H4 (cell line): ENCODE measurements around the gene PARPBP. TPM values are rescaled to one million over a fixed set of nuclear protein-coding genes. Genes with fewer than 3 reads are reported as not detected.
"Not testable (repeated sequence)": the region's sequence is repeated elsewhere in the genome, so short reads cannot be mapped to it uniquely, and the experiment has no call there.

ENCODE experiments used
- DNase-seq: peaks from one replicate; pipeline ENCODE4 v3.0.0-alpha.2; 2015; ENCODE audit warnings: low spot score
- total RNA-seq: library from RNA; depleted of rRNA; stranded (reverse); fragments of >200 nt; shearing (Covaris generic); gene quantifications from 2 replicates; pipeline ENCODE4 v1.2.3, GENCODE V29; 2014

PARPBP gene
- total RNA-seq, 1 experiment from 2014 or later = 29.8 TPM

- not testable (repeated sequence) for DNase-seq
Observed at GRCh38 chr12:102155206-102155605, 35.2 kb downstream of the PARPBP start.

DNA sequence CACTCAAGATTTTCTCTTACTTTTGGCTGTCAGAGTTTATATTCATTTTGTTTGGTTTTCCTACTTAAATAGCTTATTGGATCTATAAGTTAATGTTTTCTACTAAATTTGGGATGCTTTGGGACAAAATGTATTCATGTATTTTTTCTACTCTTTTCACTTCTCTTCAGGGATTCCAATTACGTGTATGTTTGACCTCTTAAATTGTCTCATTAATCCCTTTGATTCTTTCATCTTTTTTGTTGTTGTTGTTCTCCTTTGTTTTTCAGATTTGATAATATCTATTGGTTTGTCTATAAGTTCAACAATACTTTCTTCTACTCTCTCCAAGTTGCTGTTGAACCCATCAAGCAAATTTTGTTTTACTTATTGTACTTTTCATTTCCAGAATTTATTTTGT is 43.4 kb downstream of the PARPBP start:
- no peak for DNase-seq

GRCh38 chr12:102167821-102168604 is 48.0 kb downstream of the PARPBP start:
- DNase-seq = no peak

DNA sequence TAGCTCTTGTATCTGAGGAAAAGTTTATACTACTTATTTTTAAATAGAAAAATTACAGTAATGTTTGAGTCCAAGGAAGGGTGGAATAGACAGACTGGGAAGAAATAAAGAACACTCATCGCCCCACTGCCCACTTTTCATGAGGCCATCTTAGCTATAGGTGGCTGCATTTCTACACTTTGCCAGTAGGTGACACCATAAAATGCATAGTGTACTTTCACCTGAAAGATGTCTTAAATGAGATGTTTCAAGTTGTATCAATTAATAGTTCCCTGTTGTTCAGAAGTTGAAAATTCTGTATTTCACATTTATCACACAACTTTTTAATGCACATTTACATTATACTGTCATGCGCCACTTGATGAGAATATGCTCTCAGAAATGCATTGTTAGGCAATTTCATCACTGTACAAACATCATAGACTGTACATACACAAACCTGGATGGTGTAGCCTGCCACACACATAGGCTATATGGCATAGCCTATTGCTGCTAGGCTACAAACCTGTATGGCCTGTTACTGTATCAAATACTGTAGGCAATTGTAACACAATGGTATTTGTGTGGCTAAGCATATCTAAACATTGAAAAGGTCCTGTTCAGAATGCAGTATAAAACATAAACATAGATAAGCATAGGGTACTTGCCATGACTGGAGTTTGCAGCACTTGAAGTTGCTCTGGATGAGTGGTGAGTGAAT is 50.1 kb downstream of the PARPBP start:
- peak; percentile 20 for DNase-seq

GRCh38 chr12:102171951-102172350 is 52.0 kb downstream of the PARPBP start:
- no peak for DNase-seq

- no peak for DNase-seq
Observed at GRCh38 chr12:102172436-102172835, 52.5 kb downstream of the PARPBP start.

DNA sequence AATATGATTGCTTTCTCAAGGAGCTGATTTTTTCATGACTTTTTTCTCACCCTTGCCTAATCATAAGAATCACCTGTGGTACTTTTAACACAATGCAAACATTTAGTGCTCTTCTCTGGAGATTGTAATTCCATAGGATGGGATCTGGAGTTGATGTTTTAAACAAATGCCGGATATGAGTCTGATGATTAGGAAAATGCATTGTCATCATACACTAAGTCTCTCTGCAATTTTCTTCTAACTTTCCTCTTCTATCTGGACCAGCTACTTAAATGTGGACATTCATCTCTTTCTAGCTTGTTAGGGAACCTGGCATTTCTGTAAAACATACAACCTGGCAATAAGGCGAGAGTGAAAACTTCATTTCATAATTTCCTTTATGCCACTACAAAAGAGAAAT is 54.1 kb downstream of the PARPBP start:
- no peak for DNase-seq

- DNase-seq = no peak
Observed at GRCh38 chr12:102174761-102175160, 54.8 kb downstream of the PARPBP start.

DNA sequence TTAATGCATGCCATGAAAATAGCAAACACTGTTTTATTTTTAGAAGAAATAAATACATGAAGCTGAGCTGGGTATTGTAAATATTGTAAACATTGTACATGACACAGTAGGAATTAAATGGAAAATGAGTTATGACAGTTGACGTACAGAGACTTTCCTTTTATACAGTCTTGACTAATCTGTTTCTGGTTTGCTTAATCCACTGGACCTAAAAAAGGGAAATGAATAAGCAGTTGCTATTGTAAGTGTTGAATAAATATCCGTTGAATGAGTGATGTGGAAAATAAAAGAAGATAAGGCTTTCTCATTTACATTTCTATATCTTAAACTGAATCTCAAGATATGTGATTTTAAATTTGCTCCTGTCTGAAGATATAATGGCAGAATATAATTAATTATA is 62.7 kb downstream of the PARPBP start:
- no peak for DNase-seq

DNA sequence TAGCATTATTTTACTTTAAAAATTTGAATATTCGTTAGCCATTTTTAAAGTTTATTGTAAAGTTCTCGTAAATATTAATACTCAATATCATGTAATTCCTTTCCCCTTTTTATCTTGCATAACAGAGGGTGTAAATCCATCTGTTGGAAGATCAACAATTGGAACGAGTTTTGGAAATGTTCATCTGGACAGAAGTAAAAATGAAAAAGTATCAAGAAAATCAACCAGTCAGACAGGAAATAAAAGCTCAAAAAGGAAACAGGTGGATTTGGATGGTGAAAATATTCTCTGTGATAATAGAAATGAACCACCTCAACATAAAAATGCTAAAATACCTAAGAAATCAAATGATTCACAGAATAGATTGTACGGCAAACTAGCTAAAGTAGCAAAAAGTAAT is 75.8 kb downstream of the PARPBP start:
- no peak for DNase-seq

DNA sequence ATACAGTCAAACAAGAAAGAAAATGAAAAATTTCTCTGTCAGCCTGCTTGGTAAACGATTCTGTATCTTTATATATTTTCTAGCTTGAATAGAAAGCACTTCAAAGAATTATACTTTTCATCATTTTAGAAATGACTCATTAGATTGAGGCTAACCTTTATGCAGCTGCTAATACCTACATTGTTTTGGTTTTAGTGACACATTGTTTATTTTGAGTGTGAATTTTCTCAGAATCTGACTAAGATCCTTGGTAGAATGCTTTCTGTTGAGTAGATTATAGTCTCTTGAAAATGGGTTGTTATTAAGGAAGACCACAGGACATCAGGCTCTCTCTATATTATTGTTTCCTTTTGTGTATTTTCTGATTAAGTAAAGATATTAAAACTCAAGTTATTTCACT is 77.8 kb downstream of the PARPBP start, which contains the start of gene PMCH:
Gene PMCH (minus strand): TSS at position 45 of the 400 bp plus-strand sequence. CDS start 63 bp downstream, outside the sequence.
- DNase-seq = peak; percentile 16

GRCh38 chr12:102201436-102202061 is 81.6 kb downstream of the PARPBP start:
- DNase-seq = no peak

DNA sequence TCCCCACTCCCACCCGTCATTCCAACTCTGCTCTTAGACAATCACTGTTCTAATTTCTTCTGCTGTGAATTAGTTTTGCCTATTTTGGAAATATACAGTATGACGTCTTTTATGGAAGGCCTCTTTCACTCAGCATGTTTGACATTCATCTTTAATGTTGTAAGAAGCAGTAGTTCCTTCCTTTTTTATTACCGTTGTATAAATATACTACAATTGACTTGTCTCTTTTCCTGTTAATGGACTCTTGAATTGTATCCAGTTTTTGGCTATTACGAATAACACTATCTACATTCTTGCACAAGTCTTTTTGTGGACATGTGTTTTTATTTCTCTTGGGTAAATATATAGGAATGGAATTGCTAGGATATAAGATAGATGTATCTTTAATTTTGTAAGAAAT is 82.6 kb downstream of the PARPBP start:
- DNase-seq = no peak

DNA sequence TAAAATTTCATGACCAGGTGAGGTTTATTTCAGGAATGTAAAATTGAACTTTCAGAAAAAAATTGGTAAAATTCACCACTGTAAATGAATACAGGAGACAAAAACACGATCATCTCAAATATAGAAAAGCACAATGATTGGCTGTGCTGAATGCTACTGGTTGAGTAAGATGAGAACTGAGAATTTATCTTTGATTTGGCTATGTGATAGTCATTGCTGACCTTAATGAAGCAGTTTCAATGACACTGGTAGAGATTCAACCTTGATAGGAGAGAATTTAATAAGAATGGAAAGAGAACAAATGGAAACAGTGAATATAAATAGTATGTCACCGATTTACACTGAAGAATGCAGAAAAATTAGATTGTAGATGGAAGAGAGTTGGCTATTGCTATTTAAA is 84.0 kb downstream of the PARPBP start:
- no peak for DNase-seq

DNA sequence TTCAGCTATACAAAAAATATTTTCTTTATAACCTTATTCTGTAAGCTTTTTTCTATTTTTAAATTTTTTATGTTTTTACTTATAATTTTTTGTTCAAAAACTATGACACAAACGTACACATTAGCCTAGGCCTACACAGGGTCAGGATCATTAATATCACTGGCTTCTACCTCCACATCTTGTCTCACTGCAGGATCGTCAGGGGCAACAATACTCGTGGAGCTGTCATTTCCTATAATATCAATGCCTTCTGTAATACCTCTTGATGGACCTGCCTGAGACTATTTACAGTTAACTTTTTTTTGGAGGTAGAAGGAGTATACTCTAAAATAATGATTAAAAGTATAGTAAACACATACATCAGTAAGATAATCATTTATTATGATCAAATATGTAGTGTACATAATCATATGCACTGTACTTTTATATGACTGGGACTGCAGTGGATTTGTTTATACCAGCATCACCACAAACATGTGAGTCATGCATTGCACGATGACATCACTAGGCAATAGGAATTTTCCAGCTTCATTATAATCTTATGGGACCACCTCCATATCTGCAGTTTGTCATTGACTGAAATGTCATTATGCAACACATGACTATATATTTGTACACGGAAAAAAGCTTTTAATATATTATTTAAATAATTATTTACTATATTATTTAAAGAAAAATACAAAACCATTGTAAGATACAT is 96.2 kb downstream of the PARPBP start:
- DNase-seq = peak; percentile 79

- no peak for DNase-seq
Observed at GRCh38 chr12:102220736-102221135, 100.8 kb downstream of the PARPBP start.

DNA sequence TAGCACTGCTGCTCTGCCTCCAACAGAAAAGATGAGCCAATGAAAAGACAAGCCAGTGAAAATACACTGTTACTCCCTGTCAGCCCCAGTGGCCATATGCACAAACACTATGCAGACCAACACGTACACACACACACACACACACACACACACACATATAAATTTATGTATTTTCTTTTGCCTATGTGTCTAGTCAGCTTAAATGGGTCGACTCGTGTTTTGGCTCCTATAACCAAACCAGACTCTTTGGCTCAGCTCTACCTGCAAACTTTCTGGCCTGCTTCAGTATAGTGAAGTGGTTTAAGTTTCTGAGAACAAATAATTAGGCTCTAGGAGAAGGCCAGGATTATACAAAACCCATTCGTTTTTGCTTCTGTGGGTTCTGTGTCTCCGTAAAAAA is 108.0 kb downstream of the PARPBP start:
- DNase-seq = no peak

DNA sequence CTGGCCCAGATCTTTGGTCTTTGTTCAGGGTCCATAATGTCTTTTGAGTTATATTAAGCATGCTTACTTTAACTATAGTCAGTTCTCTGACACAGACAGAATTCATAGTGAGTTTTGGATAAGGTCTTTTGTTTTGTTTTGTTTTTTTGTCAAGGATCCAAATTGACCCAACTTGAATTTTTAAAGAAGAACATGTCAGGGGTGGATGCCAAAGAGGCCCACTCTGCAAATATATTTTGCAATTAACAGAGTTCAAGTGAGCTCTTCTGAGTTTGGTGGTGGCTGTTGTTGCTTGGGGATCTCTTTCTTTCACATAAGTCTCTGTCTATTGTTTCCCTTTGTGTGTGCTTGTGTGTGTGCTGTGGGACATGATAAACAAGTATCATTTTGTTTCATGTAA is 112.1 kb downstream of the PARPBP start:
- no peak for DNase-seq

DNA sequence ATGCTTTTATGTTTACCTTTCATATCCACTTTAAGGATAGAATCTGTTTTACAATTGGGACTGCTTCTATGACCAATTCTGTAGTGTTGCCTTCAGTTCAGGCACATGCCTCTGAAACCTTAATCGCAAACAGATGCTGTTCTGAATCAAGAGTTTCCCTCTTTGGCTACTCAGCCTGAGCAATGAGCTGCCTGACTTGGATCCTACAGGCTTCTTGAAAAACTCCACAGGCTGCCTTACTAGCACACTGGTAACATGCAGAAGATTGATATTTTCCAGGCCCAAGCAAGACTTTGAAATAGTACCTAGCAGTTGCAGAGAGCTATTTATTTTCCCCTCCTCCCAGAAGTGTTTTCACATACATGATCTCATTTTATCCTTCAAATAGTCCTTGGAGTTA is 112.5 kb downstream of the PARPBP start:
- no peak for DNase-seq

- no peak for DNase-seq
Observed at GRCh38 chr12:102234599-102234998, 114.6 kb downstream of the PARPBP start.

- DNase-seq = not testable (repeated sequence)
Observed at GRCh38 chr12:102240859-102241258, 120.9 kb downstream of the PARPBP start.
